GM12878 (cell line): ENCODE results near the gene NKAIN4. TPM values are rescaled to one million over a fixed set of nuclear protein-coding genes. Genes with fewer than 3 reads are reported as not detected.

Source experiments
- ASH2L ChIP-seq: fragments of 300-600, 200-600 bp; sonication (generic); IDR thresholded peaks from 2 replicates; pipeline ENCODE4 v1.6.1; 2017; ENCODE audit warnings: low read depth, mild to moderate bottlenecking, borderline replicate concordance
- CHD1 ChIP-seq: IDR thresholded peaks from 2 replicates; pipeline ENCODE4 v1.6.1; 2012; ENCODE audit warnings: low read depth, low read length, improper control_type of control experiment
- RAD21 ChIP-seq: IDR thresholded peaks from 2 replicates; pipeline ENCODE4 v1.6.1; 2011; ENCODE audit warnings: mild to moderate bottlenecking, low read depth, low read length, moderate library complexity; ENCODE audit not compliant: insufficient read depth
- SMC3 ChIP-seq: IDR thresholded peaks from 2 replicates; pipeline ENCODE4 v1.6.1; 2011; ENCODE audit warnings: low read length, improper control_type of control experiment, borderline replicate concordance
- ZBTB4 ChIP-seq: fragments of 450-650 bp; formaldehyde crosslinking; IDR thresholded peaks from 2 replicates; pipeline ENCODE4 v1.4.0; 2022; ENCODE audit warnings: mild to moderate bottlenecking, moderate library complexity
- polyA plus RNA-seq, 11 experiments: library from polyadenylated mRNA; depleted of rRNA in 4 of 11; unstranded in 6 of 11; stranded (reverse) in 5 of 11; fragments of >200 nt; fragmentation: Nextera tagmentation in 4 of 11; fragmentation: Illumina TruSeq in 1 of 11; extraction: Ambion mirVana in 4 of 11; extraction: Trizol in 1 of 11; gene quantifications; 1 replicate in 1 of 11; 2 replicates in 10 of 11; pipeline versions ENCODE4 v1.2.1 to v1.2.3, GENCODE V29; 2011 to 2016; ENCODE audit warnings: inconsistent platforms in 2 of 11, missing spikeins in 2 of 11, low read depth in 1 of 11
- total RNA-seq, 4 experiments: library from RNA; depleted of rRNA in 3 of 4; stranded (reverse); fragments of >200 nt in 3 of 4; fragmentation: Illumina TruSeq in 1 of 4; extraction: Trizol in 1 of 4; gene quantifications; 2 replicates each; pipeline versions ENCODE4 v1.2.1 to v1.2.3, GENCODE V29; 2013 to 2021
- TF ChIP-seq, protein P1 (sequence below), 3 experiments: IDR thresholded peaks in 2 of 3; conservative IDR thresholded peaks in 1 of 3; 2 replicates each; pipeline ENCODE4 v1.5.1; 2011; ENCODE audit warnings: low read depth in 3 of 3, low read length in 3 of 3, mild to moderate bottlenecking in 3 of 3, control low read depth in 2 of 3, moderate library complexity in 2 of 3, inconsistent platforms in 1 of 3, mixed read lengths in 1 of 3; ENCODE audit not compliant: control insufficient read depth in 2 of 3, insufficient read depth in 1 of 3; ENCODE audit errors: extremely low read depth in 1 of 3

The NKAIN4 gene
- total and polyA plus RNA-seq, 10 of the 15 experiments (the other 5 are each of a cell fraction or from before 2014, with no cell fraction given) = 0.11 TPM; not detected in 9

GRCh38 chr20:63290677-63291472, 36.6 kb upstream of the NKAIN4 start (continued):
- TF ChIP-seq ZBTB4 (CRISPR knock-in tag) (no peak), SMC3 (peak; percentile 49; the same call in 1 of the 2 replicates), ASH2L (no peak), CHD1 (no peak), RAD21 (peak; percentile 22; the same call in 1 of the 2 replicates)
- TF ChIP-seq, protein P1, sequence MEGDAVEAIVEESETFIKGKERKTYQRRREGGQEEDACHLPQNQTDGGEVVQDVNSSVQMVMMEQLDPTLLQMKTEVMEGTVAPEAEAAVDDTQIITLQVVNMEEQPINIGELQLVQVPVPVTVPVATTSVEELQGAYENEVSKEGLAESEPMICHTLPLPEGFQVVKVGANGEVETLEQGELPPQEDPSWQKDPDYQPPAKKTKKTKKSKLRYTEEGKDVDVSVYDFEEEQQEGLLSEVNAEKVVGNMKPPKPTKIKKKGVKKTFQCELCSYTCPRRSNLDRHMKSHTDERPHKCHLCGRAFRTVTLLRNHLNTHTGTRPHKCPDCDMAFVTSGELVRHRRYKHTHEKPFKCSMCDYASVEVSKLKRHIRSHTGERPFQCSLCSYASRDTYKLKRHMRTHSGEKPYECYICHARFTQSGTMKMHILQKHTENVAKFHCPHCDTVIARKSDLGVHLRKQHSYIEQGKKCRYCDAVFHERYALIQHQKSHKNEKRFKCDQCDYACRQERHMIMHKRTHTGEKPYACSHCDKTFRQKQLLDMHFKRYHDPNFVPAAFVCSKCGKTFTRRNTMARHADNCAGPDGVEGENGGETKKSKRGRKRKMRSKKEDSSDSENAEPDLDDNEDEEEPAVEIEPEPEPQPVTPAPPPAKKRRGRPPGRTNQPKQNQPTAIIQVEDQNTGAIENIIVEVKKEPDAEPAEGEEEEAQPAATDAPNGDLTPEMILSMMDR (IDR thresholded peaks at IDR 0.05 in 2 of 3, conservative IDR thresholded peaks at IDR 0.05 in 1 of 3; ENCODE audit: control insufficient read depth in 2 of 3, extremely low read depth in 1 of 3, insufficient read depth in 1 of 3, low read depth in 3 of 3, low read length in 3 of 3) = peak; percentile 58 to 91 (median 61)
